Skeletal muscle tissue (tissue), 4 donors: ENCODE measurements around the gene CENPO. TPM values are rescaled to one million over a fixed set of nuclear protein-coding genes. Genes with fewer than 3 reads are reported as not detected.

Experiments
- H3K27ac ChIP-seq: one replicate; pipeline ENCODE4 v1.7.0; 2013; ENCODE audit warnings: mild to moderate bottlenecking, low read depth, low read length, inconsistent platforms
- H3K27me3 ChIP-seq, 3 donors: one replicate each; pipeline ENCODE4 v1.7.0; 2013; ENCODE audit warnings: low read length in 3 of 3; ENCODE audit not compliant: control insufficient read depth in 3 of 3, insufficient read depth in 3 of 3
- H3K36me3 ChIP-seq, 3 donors: one replicate each; pipeline ENCODE4 v1.7.0; 2013; ENCODE audit warnings: low read length in 3 of 3; ENCODE audit not compliant: control insufficient read depth in 3 of 3, insufficient read depth in 3 of 3
- H3K4me1 ChIP-seq, 3 donors: one replicate each; pipeline ENCODE4 v1.7.0; 2013; ENCODE audit warnings: low read length in 3 of 3, mild to moderate bottlenecking in 3 of 3; ENCODE audit not compliant: control insufficient read depth in 3 of 3, insufficient read depth in 3 of 3
- H3K4me3 ChIP-seq, 3 donors: one replicate each; pipeline ENCODE4 v1.7.0; 2013; ENCODE audit warnings: low read length in 3 of 3
- H3K9ac ChIP-seq, 3 donors: one replicate each; pipeline ENCODE4 v1.7.0; 2013; ENCODE audit warnings: low read length in 3 of 3, mild to moderate bottlenecking in 3 of 3, moderate library complexity in 2 of 3, low read depth in 1 of 3
- H3K9me3 ChIP-seq, 3 donors: one replicate each; pipeline ENCODE4 v1.7.0; 2013; ENCODE audit warnings: low read length in 3 of 3; ENCODE audit not compliant: control insufficient read depth in 3 of 3
- total RNA-seq: library from RNA; depleted of rRNA; stranded (reverse); fragments of >200 nt; gene quantifications from one replicate; pipeline ENCODE4 v1.2.3, GENCODE V29; 2014
- donor health status: Osteomylitis.

CENPO gene
- total RNA-seq, 1 donor from 2014 or later = 6.8 TPM

DNA sequence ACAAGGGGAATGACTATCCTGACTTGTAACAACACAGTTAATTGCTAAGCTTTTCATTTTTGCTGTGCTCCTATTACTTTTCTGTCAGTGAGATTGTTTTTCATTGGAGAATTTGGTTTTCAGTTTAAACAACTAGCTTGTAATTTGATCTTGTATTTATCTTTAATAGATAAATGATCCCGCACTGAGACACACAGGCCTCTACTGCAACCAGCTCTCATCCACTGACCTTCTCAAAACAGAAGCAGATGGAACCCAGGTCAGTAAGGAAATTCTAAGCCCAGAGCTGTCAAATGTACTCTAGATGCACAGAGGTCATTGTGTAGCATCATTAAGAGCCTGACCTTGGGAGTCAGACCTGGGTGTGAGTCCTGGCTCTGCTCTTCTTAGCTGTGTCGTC is 30.7 kb upstream of the CENPO start:
- Histone ChIP-seq H3K4me1 (no peaks in the 10 kb centered on the region), H3K9me3 (no peaks in the 10 kb centered on the region), H3K4me3 (no peak overlapping the region), H3K36me3 (peaks cover 18 to 45% (median 43%) of the 10 kb centered on the region in 3 donors), H3K27me3 (no peaks in the 10 kb centered on the region), H3K9ac (no peak overlapping the region), H3K27ac (no peak overlapping the region)

DNA sequence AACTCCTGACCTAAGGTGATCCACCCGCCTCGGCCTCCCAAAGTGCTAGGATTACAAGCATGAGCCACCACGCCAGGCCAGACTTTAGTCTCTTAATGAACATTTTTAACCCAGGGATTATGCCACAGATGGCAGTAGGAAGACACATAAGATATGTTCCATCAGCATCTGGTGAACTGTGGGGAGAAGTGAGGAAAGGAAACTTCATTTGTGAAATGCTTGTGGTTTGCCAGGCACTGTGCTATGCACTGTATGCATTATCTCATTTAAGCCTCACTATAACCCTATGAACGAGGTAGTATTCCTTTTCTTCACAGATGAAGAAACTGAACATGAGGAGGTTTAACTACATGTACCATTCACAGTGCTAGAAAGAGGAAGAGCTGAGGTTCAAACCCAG is 29.4 kb upstream of the CENPO start:
- no peak overlapping the region for H3K9ac ChIP-seq
- peaks cover 18 to 43% (median 41%) of the 10 kb centered on the region in 3 donors for H3K36me3 ChIP-seq
- no peak overlapping the region for H3K27ac ChIP-seq
- no peaks in the 10 kb centered on the region for H3K9me3 ChIP-seq
- no peaks in the 10 kb centered on the region for H3K4me1 ChIP-seq
- H3K4me3 ChIP-seq = no peak overlapping the region
- no peaks in the 10 kb centered on the region for H3K27me3 ChIP-seq

DNA sequence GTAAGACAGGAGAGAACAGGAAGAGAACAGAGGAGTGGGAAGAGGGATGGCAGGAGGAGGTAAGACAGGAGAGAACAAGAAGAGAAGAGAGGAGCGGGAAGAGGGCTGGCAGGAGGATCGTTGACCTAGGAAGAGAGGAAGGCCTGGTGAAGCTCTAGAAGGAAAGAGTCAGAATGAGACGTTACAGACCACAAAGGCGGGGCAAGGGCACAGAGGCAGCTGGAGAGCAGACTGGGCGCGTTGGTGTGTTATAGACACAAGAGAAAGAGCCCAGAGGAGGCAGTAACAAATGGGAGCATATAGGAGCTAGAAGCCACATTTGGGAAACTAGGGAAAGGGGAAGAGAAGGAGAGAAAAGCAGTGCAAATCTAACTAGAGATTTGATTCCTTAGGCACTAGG is 26.6 kb upstream of the CENPO start:
- Histone ChIP-seq H3K27ac (no peak overlapping the region), H3K36me3 (peaks cover 22 to 40% (median 40%) of the 10 kb centered on the region in 3 donors), H3K4me3 (no peak overlapping the region), H3K4me1 (no peaks in the 10 kb centered on the region), H3K9ac (no peak overlapping the region), H3K9me3 (no peaks in the 10 kb centered on the region), H3K27me3 (no peaks in the 10 kb centered on the region)

DNA sequence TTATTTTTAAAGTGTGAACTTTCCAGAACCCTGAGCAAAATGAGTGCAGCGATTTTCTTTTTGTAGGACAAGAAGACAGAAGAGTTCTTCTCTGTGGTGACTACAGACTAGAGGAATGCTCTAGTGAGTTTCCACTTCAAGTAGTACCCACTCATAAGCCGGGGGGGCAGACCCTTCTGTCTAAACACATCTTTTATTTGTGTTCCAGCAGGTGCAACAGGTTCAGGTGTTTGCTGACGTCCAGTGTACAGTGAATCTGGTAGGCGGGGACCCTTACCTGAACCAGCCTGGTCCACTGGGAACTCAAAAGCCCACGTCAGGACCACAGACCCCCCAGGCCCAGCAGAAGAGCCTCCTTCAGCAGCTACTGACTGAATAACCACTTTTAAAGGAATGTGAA is 25.2 kb upstream of the CENPO start:
- H3K27ac ChIP-seq = no peak overlapping the region
- peaks cover 14 to 26% (median 26%) of the 10 kb centered on the region in 3 donors for H3K36me3 ChIP-seq

DNA sequence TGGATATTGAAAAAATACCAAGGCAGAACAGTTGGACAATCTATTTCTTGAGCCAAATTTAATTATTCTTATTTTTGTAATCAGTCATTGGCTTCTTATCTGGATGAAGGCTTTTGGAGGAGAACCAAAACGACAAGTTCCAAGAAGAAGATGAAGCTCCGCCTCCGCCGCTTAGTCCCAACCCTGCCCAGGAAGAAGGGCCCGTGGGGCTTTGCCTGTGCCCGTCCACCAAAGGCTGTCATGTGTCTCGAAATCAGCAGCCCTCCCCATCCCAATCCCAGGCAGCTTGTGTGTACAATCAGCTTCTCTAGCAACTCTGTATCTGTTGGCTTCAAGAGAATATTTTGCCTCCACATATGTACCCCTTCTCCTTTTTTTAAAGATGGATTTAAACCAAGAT is 24.6 kb upstream of the CENPO start:
- no peak overlapping the region for H3K27ac ChIP-seq
- no peaks in the 10 kb centered on the region for H3K9me3 ChIP-seq
- no peaks in the 10 kb centered on the region for H3K27me3 ChIP-seq
- no peaks in the 10 kb centered on the region for H3K4me1 ChIP-seq
- H3K36me3 ChIP-seq = peaks cover 14 to 26% (median 25%) of the 10 kb centered on the region in 3 donors
- H3K4me3 ChIP-seq = no peak overlapping the region
- H3K9ac ChIP-seq = no peak overlapping the region

More for the DNA sequence above, 25.2 kb upstream of the CENPO start:
- Histone ChIP-seq H3K9me3 (no peaks in the 10 kb centered on the region), H3K4me1 (no peaks in the 10 kb centered on the region), H3K9ac (no peak overlapping the region), H3K4me3 (no peak overlapping the region), H3K27me3 (no peaks in the 10 kb centered on the region)

DNA sequence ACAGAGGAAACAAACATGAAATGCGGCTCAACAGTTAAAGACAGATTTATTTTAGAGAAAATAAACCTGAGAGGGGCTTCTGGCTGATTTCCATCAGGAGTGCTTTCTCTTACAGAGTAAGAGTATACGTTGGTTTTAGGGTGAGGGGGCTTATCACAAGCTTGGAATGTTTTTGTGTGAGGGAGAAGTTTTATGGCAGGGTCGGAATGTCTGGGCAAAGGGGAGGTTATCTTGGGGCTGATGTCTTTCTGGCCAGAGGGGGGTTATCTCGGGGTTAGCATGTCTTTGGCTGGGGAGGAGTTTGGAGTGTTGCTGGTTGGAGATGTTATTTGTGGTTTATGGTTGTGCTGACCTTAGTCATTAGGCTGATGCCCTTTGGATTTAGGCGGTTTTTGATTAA is 22.2 kb upstream of the CENPO start:
- no peak overlapping the region for H3K27ac ChIP-seq
- H3K27me3 ChIP-seq = no peaks in the 10 kb centered on the region
- no peak overlapping the region for H3K4me3 ChIP-seq
- H3K9ac ChIP-seq = no peak overlapping the region
- peaks cover 7 to 14% (median 12%) of the 10 kb centered on the region in 3 donors for H3K36me3 ChIP-seq
- no peaks in the 10 kb centered on the region for H3K9me3 ChIP-seq
- H3K4me1 ChIP-seq = no peaks in the 10 kb centered on the region

DNA sequence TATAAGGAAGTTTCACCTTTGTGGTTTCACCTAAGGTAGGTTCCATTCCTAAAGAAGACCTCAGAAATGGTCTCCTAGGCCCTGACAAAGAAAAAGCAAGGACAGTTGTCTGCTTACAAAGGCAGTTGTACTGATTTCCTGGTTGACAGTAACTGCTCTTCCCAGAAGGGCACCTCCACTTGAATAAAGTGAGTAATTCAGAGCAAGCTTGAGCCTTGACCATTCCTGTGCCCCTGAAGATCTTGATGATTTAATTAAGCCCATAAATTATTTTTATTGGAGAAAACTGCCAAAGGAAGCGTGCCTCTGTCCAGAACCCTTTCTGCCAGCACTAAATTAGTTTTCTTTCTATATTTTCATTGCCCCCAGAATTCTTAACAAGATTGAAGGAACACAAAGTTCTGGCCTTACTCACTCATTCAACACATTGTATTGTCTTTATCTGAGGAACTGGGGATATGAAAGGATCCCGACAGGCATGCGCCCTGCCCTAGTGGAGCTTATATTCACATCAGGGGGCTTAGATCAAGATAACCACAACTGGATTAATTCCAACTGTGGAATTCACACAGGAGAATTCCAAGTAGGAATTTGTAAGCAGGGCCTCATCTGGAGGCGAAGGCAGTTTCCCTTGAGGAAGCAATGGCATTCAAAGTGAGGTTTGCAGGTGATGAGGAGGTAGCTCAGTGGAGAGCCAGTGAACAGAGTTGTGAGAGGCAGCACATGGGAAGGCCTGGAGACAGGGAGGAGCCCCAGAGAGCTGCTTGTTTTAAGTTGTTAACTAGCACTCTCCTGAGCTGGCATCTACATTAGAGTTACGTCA is 21.2 kb upstream of the CENPO start:
- no peak overlapping the region for H3K27ac ChIP-seq
- no peak overlapping the region for H3K9ac ChIP-seq
- H3K4me3 ChIP-seq = no peak overlapping the region
- H3K27me3 ChIP-seq = no peaks in the 10 kb centered on the region
- H3K9me3 ChIP-seq = no peaks in the 10 kb centered on the region
- H3K4me1 ChIP-seq = no peaks in the 10 kb centered on the region
- H3K36me3 ChIP-seq = peaks cover 7 to 12% (median 10%) of the 10 kb centered on the region in 3 donors

DNA sequence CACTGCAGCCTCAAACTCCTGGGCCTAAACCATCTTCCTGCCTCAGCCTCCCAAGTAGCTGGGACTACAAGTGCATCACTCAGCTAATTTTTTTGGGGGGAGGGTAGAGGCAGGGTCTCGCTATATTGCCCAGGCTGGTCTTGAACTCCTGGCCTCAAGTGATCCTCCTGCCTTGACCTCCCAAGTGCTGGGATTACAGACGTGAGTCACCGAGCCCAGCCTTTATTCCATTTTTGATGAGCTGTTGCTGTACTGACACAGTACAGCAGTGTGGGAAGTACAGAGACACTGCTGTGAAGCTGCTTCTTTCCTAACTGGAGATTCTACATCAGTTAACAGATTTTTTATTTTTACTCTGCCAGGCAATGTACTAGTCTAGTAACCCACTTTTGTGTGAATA is 18.9 kb upstream of the CENPO start:
- Histone ChIP-seq H3K9me3 (no peaks in the 10 kb centered on the region), H3K4me1 (no peaks in the 10 kb centered on the region), H3K27me3 (no peaks in the 10 kb centered on the region), H3K27ac (no peak overlapping the region), H3K36me3 (peaks cover 3 to 5% (median 5%) of the 10 kb centered on the region in 3 donors), H3K4me3 (no peak overlapping the region), H3K9ac (no peak overlapping the region)

DNA sequence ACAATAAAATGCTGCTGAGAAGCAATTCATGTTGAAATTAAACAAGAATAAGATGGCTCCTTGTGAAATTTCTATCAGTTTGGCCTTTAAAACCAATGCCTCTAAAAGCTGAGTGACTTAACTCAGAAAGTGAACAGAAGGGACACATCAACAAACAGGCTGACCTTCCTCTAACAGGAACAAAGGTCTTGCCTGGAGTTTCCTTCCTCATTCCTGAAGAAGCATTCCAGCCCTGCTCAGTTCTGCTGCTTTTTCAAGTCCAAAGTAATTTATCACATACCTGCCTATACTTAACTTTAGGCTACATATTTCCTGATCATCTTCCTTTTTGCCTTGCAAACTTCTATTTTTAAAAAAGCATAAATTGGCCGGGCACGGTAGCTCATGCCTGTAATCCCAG is 14.1 kb upstream of the CENPO start:
- Histone ChIP-seq H3K9me3 (no peaks in the 10 kb centered on the region), H3K4me1 (no peaks in the 10 kb centered on the region), H3K27me3 (no peaks in the 10 kb centered on the region), H3K27ac (no peak overlapping the region), H3K9ac (no peak overlapping the region), H3K36me3 (no peaks in the 10 kb centered on the region), H3K4me3 (no peak overlapping the region)

DNA sequence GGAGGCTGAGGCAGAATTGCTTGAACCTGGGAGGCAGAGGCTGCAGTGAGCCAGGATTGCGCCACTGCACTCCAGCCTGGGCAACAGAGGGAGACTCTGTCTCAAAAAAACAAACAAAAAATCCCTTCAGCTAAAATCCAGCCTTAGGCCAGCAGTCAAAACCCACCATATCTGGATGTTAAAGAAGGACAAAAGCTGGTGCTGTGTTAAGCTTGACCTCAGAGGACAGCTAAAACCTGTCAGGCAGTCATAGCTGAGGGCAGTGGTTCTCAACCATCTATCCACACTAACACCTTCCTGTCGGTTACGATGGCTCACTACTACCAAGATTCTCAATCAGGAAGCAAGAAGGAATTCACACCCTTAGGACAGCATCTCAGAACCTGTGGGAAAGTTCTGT is 9.6 kb upstream of the CENPO start:
- H3K27me3 ChIP-seq = no peaks in the 10 kb centered on the region
- H3K9me3 ChIP-seq = no peaks in the 10 kb centered on the region
- H3K4me3 ChIP-seq = no peak overlapping the region
- no peak overlapping the region for H3K9ac ChIP-seq
- no peak overlapping the region for H3K27ac ChIP-seq
- H3K4me1 ChIP-seq = no peaks in the 10 kb centered on the region
- no peaks in the 10 kb centered on the region for H3K36me3 ChIP-seq
